ENCODE data around the gene SSR3.

DNA sequence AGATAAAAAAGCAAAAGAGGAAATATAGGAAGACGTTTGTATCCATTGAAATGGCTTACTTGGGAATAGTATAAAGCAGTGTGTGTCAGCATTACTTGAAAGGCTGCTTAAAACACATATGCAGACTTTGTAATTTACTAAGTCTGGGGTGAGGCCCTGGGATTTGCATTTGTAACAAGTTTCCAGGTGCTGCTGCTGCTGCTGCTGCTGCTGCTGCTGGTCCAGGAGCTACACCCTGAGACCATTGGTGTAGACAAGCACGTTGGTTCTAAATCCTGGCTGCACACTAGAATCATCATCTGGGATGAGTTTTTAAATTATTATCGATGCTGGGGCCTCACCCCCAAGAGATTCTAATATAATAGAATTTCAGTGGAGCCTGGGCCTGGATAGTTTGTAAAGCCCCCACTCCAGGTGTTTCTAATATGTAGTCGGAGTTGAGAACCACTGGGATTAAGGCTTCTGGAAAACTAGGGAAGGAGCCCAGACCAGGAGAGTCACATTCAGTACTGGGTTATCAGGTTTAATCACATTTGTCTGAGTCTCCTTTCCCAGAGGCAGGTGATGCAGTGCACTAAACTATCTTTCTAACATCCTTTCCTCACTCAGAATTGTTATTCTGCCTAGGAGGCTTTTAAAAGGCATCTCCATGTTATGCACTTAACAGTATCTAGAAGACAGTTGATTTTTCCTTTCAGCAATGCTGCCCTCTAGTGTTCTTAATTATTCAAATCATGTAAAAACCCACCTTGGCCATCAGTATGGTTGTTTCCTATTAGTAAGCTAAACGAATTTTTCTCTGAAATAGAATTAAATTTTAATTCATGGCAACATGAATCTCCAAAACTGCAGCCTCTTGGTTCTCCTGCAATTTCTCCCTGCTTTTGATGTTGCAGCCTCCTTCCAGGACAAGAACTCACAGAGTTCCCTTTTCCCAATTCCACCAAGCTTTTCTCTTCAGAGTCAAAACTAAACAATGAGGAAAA is 45.4 kb downstream of the SSR3 start:
- TF ChIP-seq POLR2A (IDR thresholded peaks at IDR 0.05) (no peak), CTCF (IDR thresholded peaks at IDR 0.05) (peak; percentile 27 to 61 (median 36))

Measured in testis (tissue), 2 donors.